Dermis microvascular lymphatic vessel endothelial cell (primary cell): Measurements from ENCODE around the gene GSTO2. TPM values are rescaled to one million over a fixed set of nuclear protein-coding genes. Genes with fewer than 3 reads are reported as not detected.
A peak's percentile ranks its signal among the peaks of the same experiment; 100 is the strongest.

Source experiments
- DNase-seq, 2 donors: peaks; one replicate each; pipeline versions ENCODE4 v3.0.0 to v3.0.0-alpha.2; 2010; ENCODE audit warnings: low read depth in 2 of 2
- total RNA-seq: library from RNA; depleted of rRNA; stranded (reverse); fragments of >200 nt; gene quantifications from 2 replicates; pipeline ENCODE4 v1.2.1, GENCODE V29; 2014

Gene GSTO2
- total RNA-seq, 1 donor from 2014 or later: 0.51 TPM

- DNase-seq: no peak
Observed at GRCh38 chr10:104307576-104308438, 38.8 kb downstream of the GSTO2 start.

GRCh38 chr10:104308439-104308903 lies 39.5 kb downstream of the GSTO2 start:
- DNase-seq: no peak

GRCh38 chr10:104309980-104310978 lies 41.3 kb downstream of the GSTO2 start:
- DNase-seq: peak in 1 of 2 donors; percentile 55

DNA sequence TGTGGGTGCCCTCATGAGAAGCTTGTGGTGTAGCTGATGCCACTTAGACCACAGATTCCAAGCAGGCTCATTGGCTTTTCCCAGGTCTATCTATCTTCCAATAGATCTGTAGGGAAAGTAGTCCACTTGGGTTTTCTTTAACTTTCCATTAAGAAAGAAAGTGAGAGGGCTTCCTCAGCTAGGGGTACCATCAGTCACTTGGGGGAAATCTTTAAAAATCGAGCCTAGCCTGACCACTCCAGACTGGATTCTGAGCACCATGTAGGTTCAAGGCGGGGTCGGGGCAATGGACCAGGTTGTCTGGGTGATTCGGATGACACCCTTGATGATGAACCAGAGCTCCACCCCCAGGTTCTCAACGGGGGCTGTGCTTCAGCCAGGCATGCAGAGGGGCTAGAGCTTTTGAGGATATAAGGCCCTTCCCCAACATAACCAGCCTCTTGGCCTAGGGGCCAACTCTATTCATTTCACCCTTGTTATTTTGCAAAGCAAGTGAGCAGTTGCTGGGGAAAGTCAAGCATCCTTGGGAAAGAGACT lies 42.3 kb downstream of the GSTO2 start:
- DNase-seq: no peak

- DNase-seq: no peak
Observed at GRCh38 chr10:104314591-104315485, 45.9 kb downstream of the GSTO2 start.

GRCh38 chr10:104315486-104315921 lies 46.5 kb downstream of the GSTO2 start:
- DNase-seq: no peak

DNA sequence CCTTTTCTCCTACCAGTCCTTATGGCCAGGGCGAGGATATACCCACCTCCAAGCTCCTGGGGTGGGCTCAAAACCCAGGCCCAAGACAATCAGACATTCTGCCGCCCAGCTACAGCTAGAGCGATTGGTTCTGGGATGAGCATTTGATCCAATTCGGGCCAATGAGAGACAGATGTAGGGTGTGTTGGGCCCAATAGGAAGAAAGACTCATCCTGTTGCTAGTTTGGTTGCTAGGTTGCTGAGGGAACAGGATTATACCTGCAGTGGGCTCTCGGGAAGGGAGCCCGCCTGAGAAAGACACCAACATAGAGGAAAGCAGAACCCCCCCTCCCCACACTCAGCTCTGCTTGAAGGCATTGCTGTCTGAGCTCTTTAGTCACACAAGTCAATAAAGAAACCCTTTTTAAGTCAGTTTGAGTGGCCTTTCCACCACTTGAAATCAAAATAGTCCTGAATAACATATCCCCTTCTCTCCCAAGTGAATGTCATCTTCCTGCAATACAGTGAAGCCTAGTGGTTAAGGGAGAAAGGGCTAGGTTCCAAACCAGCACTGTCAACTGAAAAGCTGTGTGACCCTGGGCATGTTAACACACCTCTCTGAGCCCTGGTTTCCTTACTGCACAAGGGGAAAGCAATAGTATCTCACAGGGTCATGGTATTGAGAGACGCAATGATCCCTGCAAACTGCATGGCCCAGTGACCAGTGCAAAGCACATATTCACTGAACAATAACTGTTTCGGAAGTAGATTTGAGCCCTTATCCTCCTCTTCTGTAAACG lies 47.5 kb downstream of the GSTO2 start:
- no peak for DNase-seq

- DNase-seq: no peak
Observed at GRCh38 chr10:104317269-104317710, 48.3 kb downstream of the GSTO2 start.

- no peak for DNase-seq
Observed at GRCh38 chr10:104317726-104318299, 48.8 kb downstream of the GSTO2 start.

GRCh38 chr10:104318326-104318725 lies 49.3 kb downstream of the GSTO2 start:
- DNase-seq: no peak

DNA sequence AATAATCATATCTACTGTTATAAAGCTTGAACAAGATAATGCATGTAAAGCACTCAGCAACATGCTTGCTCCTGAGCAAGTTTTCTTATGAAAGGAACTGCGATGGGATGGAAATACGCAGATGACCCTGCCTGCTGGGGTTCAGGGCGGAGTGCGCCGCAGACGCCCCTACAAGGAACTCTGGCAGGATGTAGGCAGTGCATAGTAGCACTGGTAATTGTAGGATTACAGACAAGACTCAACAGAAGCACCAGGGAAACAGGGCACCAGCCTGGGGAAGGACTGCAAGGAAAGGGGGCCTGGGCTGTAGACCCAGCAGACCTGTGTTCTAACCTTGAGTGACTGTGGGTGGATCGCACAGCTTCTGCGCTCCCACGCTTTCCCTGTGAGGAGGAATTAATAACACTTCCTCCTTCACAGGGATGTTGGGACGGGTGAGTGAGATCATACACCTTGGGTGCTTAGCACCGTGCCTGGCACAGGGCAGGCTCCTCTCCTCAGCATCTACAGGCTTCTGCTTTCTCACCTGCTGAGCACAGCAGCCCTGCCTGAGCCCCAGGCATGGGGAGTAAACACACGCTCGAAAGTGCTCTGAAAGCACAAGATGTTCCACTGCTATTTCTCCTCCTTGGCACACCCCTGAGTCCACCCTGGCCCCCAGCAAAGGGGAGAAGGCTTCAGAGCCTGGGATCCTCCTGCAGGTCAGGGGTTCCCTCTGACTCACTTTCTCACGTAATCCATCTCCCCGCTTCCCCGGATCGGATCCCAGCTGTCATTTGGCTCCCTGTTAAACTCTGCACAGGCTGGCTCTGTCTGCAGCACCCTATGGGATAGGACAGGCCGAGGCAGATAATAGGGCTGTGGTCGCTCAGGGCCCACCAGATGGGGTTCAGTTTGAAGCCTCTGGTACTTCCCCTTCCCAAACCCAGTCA lies 50.1 kb downstream of the GSTO2 start:
- no peak for DNase-seq

DNA sequence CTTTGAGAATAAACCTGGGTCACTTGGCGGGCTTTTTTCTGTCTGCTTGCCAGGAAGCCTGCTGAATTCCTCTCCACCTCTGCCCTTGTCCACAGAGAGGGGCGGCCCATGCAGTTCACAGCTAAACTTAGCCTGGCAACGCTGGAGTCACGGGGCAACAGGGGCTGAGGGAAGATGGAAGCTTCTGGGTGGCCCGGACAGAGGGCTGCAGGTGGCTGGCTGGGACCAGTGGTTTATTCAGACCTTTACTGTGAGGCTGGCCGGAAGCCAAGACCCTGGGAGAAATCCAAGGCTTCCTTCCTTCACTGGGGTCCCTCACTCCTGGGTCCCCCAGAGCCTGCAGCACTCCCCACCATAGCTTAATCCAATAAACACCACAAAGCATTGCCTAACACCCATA lies 52.2 kb downstream of the GSTO2 start:
- no peak for DNase-seq

GRCh38 chr10:104321725-104322415 lies 52.9 kb downstream of the GSTO2 start:
- no peak for DNase-seq

DNA sequence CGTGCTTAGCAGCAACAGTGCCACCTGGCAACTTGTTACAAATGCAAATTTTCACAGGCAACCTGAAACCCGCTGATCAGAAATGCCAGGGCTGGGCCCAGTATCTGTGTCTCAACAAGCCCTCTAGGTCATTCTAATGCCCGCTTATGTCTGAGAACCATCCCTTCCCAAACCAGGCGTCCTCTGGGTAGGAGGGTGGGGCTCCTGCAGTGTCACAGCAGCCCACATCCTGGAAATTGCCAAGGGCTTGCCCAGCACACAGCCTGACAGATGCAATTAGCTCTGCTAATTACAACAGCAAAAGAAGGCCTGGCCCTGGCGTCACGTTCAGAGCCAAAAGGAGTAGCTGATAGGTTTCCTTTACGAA lies 53.4 kb downstream of the GSTO2 start:
- DNase-seq: no peak

DNA sequence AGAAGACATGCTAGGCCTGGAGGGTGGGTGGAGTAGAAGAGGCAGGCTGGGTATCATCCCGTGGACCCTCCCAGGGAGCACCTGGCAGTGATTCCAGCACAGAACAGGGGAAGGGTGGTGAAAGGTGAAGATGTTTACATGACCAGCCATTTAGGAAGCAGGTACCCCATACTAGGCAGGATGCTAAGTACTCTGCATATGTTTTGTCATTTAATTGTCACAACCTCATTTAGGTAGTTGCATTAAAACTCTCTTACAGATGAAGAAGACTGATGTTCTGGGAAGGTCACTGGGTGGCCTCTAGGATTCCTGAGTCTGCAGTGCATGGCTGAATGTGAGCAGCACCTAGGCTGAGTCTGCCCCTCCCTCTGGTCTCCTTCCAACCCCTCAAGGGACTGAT lies 54.1 kb downstream of the GSTO2 start:
- DNase-seq: no peak

- DNase-seq: no peak
Observed at GRCh38 chr10:104323760-104324201, 54.8 kb downstream of the GSTO2 start.

DNA sequence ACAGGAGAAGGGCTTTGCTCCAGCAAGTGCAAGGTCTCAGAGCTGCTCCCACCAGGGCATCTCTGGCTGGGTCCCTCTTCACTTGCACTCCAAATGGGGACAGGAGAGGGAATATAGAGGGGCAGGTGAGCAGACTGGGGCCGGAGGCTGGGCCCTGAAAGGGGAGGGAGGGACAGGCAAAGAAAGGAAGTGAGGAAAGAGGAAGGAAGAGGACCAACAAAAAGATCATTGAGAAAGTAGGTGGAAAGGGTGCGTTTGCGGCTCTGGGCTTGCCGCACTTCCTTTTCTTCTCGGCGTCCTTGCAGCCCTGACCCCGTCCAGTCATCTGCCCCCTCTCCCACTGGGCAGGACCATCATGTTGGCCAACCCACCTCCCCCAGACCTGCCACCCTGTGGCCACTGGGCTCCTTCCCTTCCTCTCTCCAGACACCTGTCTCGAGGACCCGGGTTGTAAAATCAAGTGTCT lies 55.3 kb downstream of the GSTO2 start:
- DNase-seq: no peak

- DNase-seq: no peak
Observed at GRCh38 chr10:104324931-104325330, 55.9 kb downstream of the GSTO2 start.
